HT-29 (cell line): ENCODE data around the gene SP2. TPM values are rescaled to one million over a fixed set of nuclear protein-coding genes. Genes with fewer than 3 reads are reported as not detected.
A peak's percentile ranks its signal among the peaks of the same experiment; 100 is the strongest.

Experiments used
- DNase-seq: peaks from one replicate; pipeline ENCODE4 v3.0.0-alpha.2; 2015; ENCODE audit warnings: low spot score
- total RNA-seq: library from RNA; depleted of rRNA; stranded (reverse); fragments of >200 nt; shearing (Covaris generic); gene quantifications from 2 replicates; pipeline ENCODE4 v1.2.3, GENCODE V29; 2014

The SP2 gene
- total RNA-seq, 1 experiment from 2014 or later, result 7.9 TPM

DNA sequence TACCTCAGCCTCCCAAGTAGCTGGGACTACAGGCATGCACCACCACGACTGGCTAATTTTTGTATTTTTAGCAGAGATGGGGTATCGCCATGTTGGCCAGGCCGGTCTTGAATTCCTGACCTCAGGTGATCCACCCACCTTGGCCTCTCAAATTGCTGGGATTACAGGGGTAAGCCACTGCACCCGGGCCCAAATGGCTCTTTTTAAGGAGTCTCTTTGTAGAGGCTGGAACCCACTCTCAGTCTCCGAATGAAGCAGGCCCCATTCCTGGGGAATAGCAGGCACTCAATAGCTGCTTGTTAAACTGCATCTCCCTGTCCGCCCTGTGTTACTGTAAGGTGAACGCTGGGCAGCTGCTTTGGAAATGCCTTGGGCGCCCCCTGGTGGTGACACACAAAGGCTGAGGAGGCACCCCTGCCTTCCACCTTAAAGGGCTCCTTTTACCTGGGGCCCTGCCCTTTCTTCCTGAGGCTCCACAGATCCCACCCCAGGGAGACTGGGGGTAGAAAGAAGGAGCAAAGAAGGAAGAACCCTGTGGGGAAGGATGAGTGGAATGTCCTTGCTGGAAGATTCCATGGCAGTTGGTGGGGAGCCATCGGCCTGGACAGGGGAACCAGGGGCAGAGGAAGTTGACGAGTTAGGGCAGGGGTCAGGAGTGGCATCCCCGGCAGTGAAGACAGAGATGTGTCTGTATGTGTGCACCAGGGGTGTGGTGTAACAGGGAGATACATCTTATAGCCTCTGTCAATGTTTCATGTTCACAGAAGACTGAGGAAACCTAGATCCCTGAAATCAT, 6.1 kb upstream of the SP2 start:
- peak; percentile 90 for DNase-seq

DNA sequence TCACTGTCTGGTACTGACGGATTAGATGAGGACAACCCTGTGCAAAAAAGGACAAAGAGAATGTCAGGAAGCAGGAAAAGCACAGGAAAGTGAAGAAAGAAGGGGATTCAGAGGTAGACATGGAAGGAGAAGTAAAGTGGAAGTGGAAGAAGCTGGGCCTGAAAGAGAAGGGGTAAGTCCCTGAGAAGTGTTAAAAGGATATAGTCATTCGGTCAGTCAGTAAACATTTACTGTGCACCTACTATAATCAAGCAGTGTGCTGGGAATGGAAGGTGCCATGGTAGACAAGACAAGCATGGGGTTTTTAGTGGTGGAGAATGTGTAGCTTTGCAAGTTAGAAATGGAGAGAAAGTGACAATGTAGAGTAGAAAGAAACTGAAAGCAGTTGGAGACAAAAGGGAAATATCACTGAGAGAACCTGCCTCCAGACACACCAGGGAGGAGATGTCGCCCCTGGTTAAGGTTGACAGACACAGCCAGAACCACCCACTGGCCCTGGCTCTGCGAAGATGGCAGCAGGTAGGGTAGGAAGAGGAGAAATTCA, 4.4 kb upstream of the SP2 start:
- no peak for DNase-seq

DNA sequence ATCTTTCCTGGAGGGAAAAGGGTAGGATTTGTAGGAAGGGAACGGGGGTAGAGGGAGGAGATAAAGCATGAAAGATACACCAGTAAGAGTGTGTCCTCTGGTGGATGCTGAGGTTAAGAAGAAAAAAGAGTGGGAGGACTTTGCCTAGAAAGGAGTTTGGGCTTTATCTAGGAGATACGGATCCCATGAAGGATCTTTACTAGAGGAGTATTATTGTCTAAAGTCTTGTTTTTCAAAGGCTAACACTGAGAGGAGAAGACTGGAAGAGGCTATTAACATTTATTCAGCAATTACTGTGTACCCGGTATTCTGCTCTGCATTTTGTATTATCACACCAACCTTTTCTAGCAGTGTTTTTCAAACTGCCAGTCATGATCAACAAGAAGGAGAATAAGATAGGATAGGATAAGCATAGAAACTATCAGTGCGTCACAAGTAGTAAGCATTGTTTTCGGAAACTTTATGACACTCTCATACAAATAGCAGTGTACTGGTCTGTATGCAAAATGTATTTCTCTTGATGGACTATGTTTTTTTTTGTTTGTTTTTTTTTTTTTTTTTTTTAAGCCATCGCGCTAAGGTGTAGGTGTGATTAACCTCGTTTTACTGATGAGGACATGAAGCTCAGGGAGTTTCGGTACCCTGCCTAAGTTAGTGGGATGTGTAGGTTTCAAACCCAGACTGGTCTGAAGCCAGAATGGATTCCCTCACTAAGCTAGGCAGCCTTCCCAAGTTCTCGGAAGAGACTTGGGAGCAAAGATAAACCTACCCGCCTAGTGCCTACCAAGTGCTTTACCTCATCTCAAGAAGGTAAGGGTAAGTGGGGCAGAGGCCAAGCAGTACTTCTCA, 1.3 kb upstream of the SP2 start:
- DNase-seq, result peak; percentile 67

DNA sequence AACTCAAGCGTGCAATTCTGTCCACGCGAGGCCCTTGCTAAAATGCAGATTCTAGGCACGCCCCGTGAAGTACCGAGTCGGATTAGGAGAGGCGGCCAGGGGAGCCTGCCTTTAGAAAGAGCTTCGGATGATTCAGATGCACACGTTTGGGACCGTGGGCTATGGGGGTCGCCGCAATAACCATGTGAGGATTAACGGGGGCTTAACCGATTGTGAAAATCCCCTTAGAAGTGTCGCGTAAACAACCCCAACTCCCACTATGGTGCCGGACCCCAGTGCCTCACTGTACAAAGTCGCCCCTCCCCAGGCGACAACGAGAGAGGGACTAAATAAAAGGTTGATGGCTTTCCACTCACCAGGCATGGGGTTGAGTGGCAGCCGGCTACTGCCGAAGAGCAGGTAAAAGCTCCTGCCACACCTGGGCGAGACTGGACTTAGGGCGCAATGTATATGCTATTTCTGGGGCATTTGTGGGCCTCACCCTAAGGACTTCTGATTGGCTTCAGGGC, 635 bp upstream of the SP2 start:
- no peak for DNase-seq

DNA sequence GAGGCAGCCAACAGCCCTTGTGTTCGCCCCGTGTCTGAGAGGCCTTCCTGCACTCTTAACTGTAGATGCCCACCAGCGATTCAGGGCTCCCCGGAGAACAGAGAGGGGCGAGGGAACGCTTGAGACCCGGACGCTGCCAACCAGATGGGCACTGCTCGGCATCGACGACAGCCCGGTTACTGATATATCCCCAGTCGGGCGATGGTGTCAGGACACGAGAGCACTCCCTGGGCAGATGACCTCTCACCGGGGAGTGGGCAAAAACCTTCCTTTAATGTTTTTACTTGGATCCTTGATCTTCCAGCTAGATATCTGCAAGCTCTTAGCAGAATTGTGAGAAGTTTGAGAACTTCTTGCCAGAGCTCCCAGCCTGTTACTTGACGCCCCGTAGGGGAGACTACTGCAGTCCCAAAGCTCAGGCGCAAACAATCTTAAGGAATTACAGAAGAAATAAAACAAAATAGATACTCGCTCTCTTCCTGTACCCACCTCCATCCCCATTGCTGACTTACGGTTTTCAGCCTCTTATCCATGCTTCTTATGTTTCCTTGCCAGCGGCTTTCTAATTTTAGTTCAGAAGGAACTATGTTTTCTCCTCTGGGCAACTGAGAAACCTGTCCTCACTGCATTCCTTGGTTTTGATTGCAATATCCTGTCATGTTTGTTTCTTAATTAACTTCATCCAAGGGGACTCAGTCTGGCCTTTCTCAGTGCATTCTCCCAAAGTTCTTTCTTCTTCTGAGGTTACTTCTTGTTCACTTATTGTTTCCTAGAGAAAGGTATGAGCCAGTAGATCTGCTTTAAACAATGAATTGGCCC, 845 bp downstream of the SP2 start:
- DNase-seq, result no peak

DNA sequence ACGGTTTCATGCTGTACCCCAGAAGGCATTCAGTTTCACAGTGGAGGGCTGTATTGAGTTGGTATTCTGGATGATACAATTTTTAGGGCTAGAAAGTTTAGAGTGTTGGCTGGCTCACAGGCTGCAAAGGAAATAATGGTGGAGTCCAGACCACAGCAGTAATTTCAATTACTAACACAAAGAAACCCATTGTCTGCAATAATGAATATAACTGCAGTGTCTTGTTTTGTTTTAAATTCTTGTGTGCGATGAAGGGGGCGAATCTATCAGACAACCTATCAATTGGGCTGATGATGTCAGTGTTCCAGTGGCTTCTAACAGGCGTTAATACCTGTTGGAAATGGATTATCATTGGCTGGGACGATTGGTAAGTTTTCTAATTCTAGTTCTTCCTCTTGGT, 1.5 kb downstream of the SP2 start:
- DNase-seq, result no peak

DNA sequence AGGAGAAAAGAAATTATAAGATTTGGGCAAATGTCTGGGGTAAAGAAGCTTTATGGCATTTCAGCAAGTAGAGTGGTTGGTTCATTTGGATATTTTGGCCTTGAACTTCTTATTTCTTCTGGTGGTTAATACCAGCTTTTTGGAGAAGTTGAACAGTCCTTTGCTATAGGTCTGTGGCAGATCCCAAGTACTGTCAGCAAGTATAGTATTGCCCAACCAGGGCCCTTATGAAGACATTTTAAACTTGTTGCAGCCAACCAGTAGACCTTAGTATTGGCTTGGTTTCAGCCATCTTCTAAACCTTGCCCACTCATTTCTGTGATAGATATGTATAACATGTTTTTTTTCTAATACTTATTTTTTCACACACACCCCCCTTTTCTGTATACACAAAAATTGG, 2.2 kb downstream of the SP2 start:
- DNase-seq, result no peak

DNA sequence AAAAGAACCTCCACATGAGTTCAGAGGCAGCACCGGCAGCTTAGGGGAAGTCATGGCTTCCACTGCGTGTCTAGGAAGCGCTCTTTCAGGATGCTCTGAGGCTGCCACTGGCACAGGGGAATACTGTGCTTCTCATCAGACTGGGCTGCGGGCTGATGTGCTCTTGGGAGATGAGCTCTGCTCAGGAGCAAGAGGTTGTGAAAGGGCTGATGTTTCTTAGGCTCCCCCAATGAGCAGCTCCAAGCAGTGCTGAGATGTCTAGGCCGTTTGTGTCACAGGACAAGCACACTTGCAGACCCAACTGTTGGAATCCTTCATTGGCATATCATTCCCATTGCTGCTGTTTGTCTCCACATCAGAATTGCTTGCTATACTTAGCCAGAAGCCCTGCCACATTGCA, 3.6 kb downstream of the SP2 start:
- no peak for DNase-seq

DNA sequence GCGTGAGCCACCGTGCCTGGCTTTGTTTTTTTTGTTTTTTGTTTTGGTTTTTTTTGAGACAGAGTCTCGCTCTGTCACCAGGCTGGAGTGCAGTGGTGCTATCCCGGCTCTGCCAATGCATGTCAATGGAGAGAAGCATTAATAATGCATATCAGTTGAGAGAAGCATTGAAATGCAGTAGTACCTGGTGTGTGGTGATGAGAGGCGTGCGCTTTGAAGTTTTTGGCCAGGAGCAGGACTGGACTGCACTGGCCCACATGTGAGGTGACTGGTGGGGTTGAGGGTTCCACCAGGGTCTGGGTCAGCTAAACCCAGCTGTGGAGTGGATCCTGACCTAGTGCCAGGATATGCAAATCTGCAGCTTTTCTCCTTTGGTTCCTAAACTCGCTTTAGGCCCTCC, 5.4 kb downstream of the SP2 start:
- no peak for DNase-seq

DNA sequence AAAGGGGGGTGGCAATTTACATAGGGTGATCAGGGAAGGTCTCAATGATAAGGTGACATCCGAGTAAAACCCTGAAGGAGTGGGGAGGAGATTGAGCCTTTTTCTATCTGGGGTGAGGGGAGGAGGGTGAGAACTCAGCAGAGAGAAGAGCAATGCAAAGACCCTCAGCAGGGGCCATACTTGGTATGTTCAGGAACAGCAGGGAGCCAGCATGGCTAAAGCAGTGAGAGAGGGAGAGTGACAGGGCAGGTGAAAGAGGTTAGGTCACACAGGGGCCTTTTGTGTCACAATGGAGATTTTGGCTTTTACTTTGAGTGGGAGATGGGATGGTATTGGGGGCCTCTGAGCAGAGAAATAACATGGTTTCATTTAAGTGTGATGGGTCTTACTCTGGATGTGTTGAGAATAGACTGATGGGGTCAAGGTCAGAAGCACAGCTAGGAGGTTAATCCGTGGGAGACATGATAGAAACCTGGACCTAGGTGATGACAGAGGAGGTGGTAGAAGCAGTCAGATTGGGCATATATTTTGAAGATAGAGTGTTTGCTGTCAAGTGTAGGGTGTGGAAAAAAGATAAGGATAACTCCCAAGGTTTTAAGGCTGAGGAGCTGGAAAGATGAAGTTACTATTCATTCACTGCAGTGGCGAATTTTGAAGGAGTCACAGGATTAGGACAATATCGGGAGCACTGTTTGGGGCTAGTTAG, 6.2 kb downstream of the SP2 start:
- no peak for DNase-seq

DNA sequence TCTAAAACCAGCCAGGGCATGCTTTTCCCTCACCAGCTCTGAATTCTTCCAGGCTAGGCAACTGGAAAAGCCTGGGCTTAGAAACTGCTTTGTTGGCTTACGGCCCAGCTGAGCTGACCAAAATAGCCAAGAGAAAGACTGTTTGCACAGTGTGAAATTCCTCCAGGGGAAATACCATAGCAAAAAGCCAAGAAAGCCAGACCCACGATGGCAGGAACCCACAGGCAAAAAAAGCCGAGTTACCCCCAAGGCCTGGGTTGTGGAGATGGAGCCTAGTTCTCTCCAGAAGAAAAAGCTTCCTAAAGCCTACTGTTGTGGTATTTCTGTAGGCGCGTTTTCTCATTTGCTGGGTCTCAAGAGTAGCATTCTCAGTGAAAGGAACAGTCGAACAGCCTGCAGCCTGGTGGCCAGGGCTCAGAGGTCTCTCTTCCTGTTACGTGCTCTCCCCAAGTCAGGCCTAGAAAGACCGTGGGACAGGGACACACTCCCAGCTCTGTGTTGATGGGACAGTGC, 9.2 kb downstream of the SP2 start:
- no peak for DNase-seq

DNA sequence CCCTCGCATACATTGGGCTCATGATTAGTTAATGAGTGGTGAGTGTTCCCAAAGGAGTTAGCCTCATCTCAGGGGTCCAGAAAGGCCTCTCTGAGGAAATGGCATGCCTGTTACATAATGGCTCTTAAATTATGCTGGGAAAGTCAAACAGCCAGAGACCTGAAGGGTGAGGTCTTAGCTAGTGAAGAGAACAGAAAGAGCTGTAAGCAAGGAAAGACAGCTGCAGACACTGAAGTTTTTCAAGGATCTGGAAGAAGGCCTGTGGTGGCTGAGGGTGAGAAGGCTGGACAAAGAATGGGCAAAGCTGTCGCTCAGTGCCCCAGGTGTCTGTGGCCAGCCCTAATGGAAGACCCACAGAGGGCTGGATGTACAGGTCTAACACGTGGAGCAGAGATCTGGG, 10.4 kb downstream of the SP2 start:
- no peak for DNase-seq

DNA sequence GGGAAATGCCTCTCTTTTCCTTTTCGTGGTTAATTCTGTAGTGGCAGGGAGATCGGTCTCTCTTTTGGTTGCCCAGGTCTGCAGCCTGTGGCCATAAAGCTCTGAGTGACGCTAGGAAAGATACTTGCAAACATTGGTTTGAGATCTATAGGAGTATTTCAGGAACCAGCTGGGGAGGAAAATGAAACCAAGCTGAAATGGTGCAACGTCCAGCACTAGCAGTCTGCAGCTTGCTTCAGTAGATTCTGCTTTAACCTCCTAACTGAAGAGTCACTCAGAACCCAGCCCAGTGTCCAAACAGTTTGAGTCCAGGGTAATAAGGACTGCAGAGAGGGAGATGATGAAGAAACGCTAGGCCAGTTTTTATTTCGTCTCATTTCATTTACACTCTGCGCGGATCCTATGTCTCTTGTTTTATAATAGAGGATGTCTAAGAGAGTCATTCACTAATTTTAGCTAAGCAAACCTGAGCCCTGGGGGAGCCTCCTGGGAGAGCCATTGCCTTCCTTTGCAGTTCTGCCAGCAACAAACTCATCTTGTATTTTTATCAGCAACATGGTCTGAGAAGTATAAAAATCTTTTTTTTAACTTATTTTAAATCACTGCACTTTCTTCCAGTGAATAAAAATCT, 12.0 kb downstream of the SP2 start:
- no peak for DNase-seq

DNA sequence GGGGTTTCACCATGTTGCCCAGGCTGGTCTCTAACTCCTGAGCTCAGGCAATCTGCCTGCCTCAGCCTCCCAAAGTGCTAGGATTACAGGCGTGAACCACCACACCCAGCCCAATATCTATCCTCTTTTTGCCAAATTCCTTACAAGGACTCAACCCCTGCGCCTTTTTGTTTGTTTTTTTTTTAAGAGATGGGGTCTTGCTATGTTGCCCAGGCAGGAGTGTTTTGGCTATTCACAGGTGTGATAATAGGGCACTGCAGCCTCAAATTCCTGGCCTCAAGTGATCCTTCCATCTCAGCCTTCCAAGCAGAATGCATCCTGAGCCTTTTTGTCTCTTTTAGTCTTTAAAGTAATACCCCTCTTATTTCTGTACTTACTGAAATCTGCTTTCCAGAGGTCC, 17.0 kb downstream of the SP2 start:
- DNase-seq, result no peak

DNA sequence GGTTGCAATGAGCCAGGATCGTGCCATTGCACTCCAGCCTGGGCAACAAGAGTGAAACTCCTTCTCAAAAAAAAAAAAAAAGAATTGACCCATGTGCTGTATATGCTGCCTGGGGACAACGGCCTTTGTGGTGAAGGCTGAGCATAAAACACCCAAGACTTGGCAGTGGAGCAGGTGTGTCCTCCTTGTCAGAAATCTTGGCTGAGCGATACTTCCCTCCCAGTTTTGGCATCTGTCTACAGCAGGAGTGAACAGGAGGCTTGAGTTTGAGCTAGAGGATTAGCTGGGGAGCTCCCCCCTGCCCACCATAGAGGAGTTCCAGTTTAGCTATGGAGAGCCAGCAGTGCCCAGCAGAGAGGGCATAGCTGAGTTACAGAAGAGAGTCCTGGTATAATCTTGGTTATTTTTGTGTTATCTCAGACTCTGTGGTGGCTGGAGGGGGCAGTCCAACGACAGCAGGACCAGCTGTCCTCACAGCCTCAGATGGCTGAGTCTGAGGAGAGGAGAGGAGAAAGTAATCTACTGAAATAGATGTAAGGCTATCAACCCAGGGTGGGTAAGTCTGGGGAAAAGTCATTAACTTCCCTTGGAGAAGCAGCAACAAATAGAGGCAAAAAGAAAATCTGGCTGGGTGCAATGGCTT, 18.4 kb downstream of the SP2 start:
- no peak for DNase-seq

DNA sequence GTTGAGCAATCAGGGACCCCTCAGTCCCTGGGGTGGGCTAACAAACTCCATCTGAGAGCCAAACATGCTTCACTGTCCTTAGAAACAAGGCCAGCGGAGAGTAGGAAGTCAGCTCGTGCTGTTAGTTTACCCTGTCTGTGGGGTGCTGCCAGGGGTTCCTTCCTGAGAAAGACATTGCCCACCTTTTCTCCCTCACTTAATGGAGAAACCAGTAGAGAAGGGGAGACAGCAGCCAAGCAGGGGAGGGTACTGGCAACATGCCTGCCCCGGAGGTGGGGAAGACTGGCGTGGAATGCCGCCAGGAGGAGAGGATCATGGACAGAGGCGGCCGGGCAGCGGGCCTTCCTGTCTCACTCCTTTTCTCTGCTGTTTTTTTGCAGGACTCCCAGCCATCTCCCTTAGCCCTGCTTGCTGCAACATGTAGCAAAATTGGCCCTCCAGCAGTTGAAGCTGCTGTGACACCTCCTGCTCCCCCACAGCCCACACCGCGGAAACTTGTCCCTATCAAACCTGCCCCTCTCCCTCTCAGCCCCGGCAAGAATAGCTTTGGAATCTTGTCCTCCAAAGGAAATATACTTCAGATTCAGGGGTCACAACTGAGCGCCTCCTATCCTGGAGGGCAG, 19.9 kb downstream of the SP2 start:
- no peak for DNase-seq

DNA sequence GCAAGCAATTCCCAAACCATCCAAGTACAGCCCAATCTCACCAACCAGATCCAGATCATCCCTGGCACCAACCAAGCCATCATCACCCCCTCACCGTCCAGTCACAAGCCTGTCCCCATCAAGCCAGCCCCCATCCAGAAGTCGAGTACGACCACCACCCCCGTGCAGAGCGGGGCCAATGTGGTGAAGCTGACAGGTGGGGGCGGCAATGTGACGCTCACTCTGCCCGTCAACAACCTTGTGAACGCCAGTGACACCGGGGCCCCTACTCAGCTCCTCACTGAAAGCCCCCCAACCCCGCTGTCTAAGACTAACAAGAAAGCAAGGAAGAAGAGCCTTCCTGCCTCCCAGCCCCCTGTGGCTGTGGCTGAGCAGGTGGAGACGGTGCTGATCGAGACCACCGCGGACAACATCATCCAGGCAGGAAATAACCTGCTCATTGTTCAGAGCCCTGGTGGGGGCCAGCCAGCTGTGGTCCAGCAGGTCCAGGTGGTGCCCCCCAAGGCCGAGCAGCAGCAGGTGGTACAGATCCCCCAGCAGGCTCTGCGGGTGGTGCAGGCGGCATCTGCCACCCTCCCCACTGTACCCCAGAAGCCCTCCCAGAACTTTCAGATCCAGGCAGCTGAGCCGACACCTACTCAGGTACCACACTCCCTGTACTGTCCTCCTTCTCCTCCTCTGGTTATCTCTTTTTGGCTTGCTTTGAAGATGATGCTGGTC, 20.6 kb downstream of the SP2 start:
- no peak for DNase-seq

DNA sequence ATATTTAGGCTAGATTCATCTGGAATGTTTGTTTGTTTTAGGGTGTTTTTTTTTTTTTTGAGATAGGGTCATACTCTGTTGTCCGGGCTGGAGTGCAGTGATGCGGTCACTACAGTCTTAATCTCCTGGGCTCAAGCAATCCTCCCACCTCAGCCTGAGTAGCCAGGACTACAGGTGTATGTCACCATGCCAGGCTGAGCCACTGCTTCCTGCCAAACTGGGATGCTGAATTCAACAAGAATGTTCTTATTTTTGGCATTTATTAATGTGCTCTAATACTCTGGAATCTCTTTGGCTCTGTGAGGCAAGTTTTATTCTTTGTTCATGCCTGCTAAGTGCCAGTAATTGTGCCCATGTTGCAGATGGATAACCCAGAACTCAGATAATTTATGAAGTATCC, 21.5 kb downstream of the SP2 start:
- DNase-seq, result no peak

DNA sequence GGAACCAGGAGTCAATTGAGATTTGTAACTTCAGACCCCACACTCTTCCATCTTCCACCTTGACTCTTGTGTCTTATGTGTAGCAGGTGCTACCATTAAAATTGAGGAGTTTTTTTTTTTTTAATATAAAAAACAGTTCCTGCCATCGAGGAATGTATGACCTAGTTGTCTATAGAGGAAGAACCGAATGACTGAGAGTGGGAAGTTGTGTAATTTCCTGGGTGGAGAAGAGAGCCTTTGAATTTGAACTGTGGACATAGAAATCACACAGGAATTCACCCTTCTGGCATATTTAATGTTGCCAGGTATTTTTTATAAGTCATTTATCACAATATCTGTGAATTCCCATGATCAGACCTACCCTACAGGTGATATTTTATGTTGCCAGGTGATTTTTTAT, 22.0 kb downstream of the SP2 start:
- DNase-seq, result no peak
